ENCODE results near the gene PTCD2. TPM values are rescaled to one million over a fixed set of nuclear protein-coding genes. Genes with fewer than 3 reads are reported as not detected.
A peak's percentile ranks its signal among the peaks of the same experiment; 100 is the strongest.

The PTCD2 gene
- total and polyA plus RNA-seq, 4 donors = 2.6 to 9.3 (median 4.2) TPM

- H3K27ac ChIP-seq (ENCODE audit: low read depth in 1 of 2, low read length in 2 of 2) = no peak overlapping the region
- peaks cover 2 to 12% of the 10 kb centered on the region in 2 donors for H3K4me1 ChIP-seq (ENCODE audit: control insufficient read depth in 1 of 2, insufficient read depth in 2 of 2, low read length in 2 of 2)
- H3K27me3 ChIP-seq (ENCODE audit: control insufficient read depth in 1 of 2, insufficient read depth in 2 of 2, low read length in 1 of 2) = no peaks in the 10 kb centered on the region
- WGBS, 2 donors = 20 to 31% methylated on average over 3 of the region's 3 CpGs
- no peaks in the 10 kb centered on the region for H3K36me3 ChIP-seq (ENCODE audit: control insufficient read depth in 1 of 2, insufficient read depth in 2 of 2, low read length in 1 of 2)
- intact Hi-C loops (cut with DNase I) = no loop called here
- no peak overlapping the region for H3K4me3 ChIP-seq (ENCODE audit: low read length in 2 of 2)
- ATAC-seq (ENCODE audit: low FRiP score) (no peak), DNase-seq (no peak)
- H3K9me3 ChIP-seq (ENCODE audit: control insufficient read depth, low read length) = no peaks in the 10 kb centered on the region
Measured at GRCh38 chr5:72387985-72388384, 67.8 kb downstream of the PTCD2 start.

- no peaks in the 10 kb centered on the region for H3K9me3 ChIP-seq (ENCODE audit: control insufficient read depth, low read length)
- WGBS, 2 donors = 54 to 62% methylated on average over 8 of the region's 8 CpGs
- DNase-seq = peak; percentile 52 to 81
- H3K4me1 ChIP-seq (ENCODE audit: control insufficient read depth in 1 of 2, insufficient read depth in 2 of 2, low read length in 2 of 2) = peaks cover 2 to 12% of the 10 kb centered on the region in 2 donors
- no peak overlapping the region for H3K4me3 ChIP-seq (ENCODE audit: low read length in 2 of 2)
- H3K27ac ChIP-seq (ENCODE audit: low read depth in 1 of 2, low read length in 2 of 2) = no peak overlapping the region
- H3K36me3 ChIP-seq (ENCODE audit: control insufficient read depth in 1 of 2, insufficient read depth in 2 of 2, low read length in 1 of 2) = no peaks in the 10 kb centered on the region
- no peaks in the 10 kb centered on the region for H3K27me3 ChIP-seq (ENCODE audit: control insufficient read depth in 1 of 2, insufficient read depth in 2 of 2, low read length in 1 of 2)
- intact Hi-C loops (cut with DNase I) = no loop called here
- no peak for ATAC-seq (ENCODE audit: low FRiP score)
Measured at GRCh38 chr5:72388646-72389045, 68.5 kb downstream of the PTCD2 start.

DNA sequence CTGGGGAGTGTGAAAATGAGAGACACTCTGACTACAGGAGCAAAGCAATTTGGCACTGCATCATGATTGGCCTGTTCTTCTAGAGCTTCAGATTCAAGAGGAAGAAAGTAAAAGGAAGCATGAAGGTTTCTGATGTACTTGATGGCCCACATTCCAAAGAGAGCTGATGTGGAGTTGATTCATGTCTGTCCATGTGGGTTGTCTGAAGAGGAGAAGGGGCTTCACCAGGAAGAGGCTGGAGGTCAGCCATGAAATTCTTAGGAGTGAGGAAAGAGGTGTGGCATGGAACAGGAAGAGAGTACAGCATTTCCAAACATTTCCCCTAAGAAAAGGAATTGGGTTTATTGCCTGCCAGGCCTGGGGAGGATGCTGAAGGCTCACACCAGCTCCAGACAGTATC, 70.7 kb downstream of the PTCD2 start:
- intact Hi-C loops (cut with DNase I) = no loop called here
- Histone ChIP-seq H3K4me1 (ENCODE audit: control insufficient read depth in 1 of 2, insufficient read depth in 2 of 2, low read length in 2 of 2) (peaks cover 2 to 9% of the 10 kb centered on the region in 2 donors), H3K27me3 (ENCODE audit: control insufficient read depth in 1 of 2, insufficient read depth in 2 of 2, low read length in 1 of 2) (no peaks in the 10 kb centered on the region), H3K4me3 (ENCODE audit: low read length in 2 of 2) (no peak overlapping the region), H3K9me3 (ENCODE audit: control insufficient read depth, low read length) (no peaks in the 10 kb centered on the region), H3K36me3 (ENCODE audit: control insufficient read depth in 1 of 2, insufficient read depth in 2 of 2, low read length in 1 of 2) (no peaks in the 10 kb centered on the region), H3K27ac (ENCODE audit: low read depth in 1 of 2, low read length in 2 of 2) (no peak overlapping the region)
- DNase-seq (no peak), ATAC-seq (ENCODE audit: low FRiP score) (no peak)

- Histone ChIP-seq H3K36me3 (ENCODE audit: control insufficient read depth in 1 of 2, insufficient read depth in 2 of 2, low read length in 1 of 2) (no peaks in the 10 kb centered on the region), H3K9me3 (ENCODE audit: control insufficient read depth, low read length) (no peaks in the 10 kb centered on the region), H3K27ac (ENCODE audit: low read depth in 1 of 2, low read length in 2 of 2) (peak overlapping the region; percentile 3 to 36), H3K4me1 (ENCODE audit: control insufficient read depth in 1 of 2, insufficient read depth in 2 of 2, low read length in 2 of 2) (peaks cover 2 to 9% of the 10 kb centered on the region in 2 donors), H3K4me3 (ENCODE audit: low read length in 2 of 2) (no peak overlapping the region), H3K27me3 (ENCODE audit: control insufficient read depth in 1 of 2, insufficient read depth in 2 of 2, low read length in 1 of 2) (no peaks in the 10 kb centered on the region)
- no peak for DNase-seq
- intact Hi-C loops (cut with DNase I) = no loop called here
- no peak for ATAC-seq (ENCODE audit: low FRiP score)
- WGBS, 2 donors = 5 to 8% methylated on average over 1 of the region's 1 CpG
Measured at GRCh38 chr5:72392326-72392733, 72.2 kb downstream of the PTCD2 start.

- no peaks in the 10 kb centered on the region for H3K27me3 ChIP-seq (ENCODE audit: control insufficient read depth in 1 of 2, insufficient read depth in 2 of 2, low read length in 1 of 2)
- ATAC-seq (ENCODE audit: low FRiP score) (no peak), DNase-seq (no peak)
- H3K9me3 ChIP-seq (ENCODE audit: control insufficient read depth, low read length) = no peaks in the 10 kb centered on the region
- no peaks in the 10 kb centered on the region for H3K36me3 ChIP-seq (ENCODE audit: control insufficient read depth in 1 of 2, insufficient read depth in 2 of 2, low read length in 1 of 2)
- no peak overlapping the region for H3K4me3 ChIP-seq (ENCODE audit: low read length in 2 of 2)
- intact Hi-C loops (cut with DNase I) = no loop called here
- H3K27ac ChIP-seq (ENCODE audit: low read depth in 1 of 2, low read length in 2 of 2) = no peak overlapping the region
- peaks cover 4 to 9% of the 10 kb centered on the region in 2 donors for H3K4me1 ChIP-seq (ENCODE audit: control insufficient read depth in 1 of 2, insufficient read depth in 2 of 2, low read length in 2 of 2)
Measured at GRCh38 chr5:72393052-72393451, 72.9 kb downstream of the PTCD2 start.

DNA sequence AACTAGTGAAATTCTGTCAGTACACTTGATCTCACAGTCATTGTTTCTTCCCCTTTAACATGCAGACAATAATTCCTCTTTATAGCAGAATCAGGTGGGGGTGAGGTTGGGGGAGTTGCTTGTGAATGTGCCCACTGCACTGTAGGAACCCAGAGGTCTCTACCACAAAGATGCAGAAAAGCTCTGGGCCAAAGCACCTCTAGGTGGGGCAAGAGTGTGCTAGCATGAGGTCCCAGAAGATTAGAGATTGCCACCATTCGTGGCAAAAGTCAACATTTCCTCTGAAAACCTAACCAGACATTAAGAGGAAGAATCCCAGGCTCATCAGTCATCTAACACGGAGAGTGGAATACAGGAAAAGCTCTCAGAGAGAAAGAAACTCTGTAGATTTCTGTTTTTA, 74.5 kb downstream of the PTCD2 start:
- no peaks in the 10 kb centered on the region for H3K9me3 ChIP-seq (ENCODE audit: control insufficient read depth, low read length)
- intact Hi-C loops (cut with DNase I) = no loop called here
- ATAC-seq (ENCODE audit: low FRiP score) (no peak), DNase-seq (no peak)
- WGBS, 2 donors = 46 to 49% methylated on average over 2 of the region's 2 CpGs
- no peaks in the 10 kb centered on the region for H3K36me3 ChIP-seq (ENCODE audit: control insufficient read depth in 1 of 2, insufficient read depth in 2 of 2, low read length in 1 of 2)
- peaks cover 4 to 9% of the 10 kb centered on the region in 2 donors for H3K4me1 ChIP-seq (ENCODE audit: control insufficient read depth in 1 of 2, insufficient read depth in 2 of 2, low read length in 2 of 2)
- no peak overlapping the region for H3K27ac ChIP-seq (ENCODE audit: low read depth in 1 of 2, low read length in 2 of 2)
- H3K27me3 ChIP-seq (ENCODE audit: control insufficient read depth in 1 of 2, insufficient read depth in 2 of 2, low read length in 1 of 2) = no peaks in the 10 kb centered on the region
- no peak overlapping the region for H3K4me3 ChIP-seq (ENCODE audit: low read length in 2 of 2)

DNA sequence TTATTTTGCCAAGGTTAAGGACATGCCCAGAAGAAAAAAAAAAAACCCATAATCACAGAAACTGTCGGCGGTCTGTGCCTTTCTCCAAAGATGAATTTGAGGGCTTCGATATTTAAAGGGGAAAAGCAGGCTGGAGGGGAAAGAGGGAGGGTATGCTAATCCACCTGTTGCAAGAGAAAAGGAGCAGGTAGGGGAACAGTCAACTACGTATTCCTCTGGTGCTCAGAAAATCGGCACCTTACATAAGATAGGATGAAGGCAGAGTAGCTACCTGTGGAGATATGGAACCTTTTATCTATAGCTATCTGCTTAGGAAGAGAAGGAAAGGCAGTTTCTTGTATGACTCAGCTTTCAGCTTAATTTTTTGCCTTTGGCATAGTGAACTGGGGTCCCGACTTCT, 77.7 kb downstream of the PTCD2 start:
- Histone ChIP-seq H3K27ac (ENCODE audit: low read depth in 1 of 2, low read length in 2 of 2) (no peak overlapping the region), H3K4me3 (ENCODE audit: low read length in 2 of 2) (no peak overlapping the region), H3K36me3 (ENCODE audit: control insufficient read depth in 1 of 2, insufficient read depth in 2 of 2, low read length in 1 of 2) (no peaks in the 10 kb centered on the region), H3K9me3 (ENCODE audit: control insufficient read depth, low read length) (peaks cover 1% of the 10 kb centered on the region), H3K4me1 (ENCODE audit: control insufficient read depth in 1 of 2, insufficient read depth in 2 of 2, low read length in 2 of 2) (peaks cover 0 to 6% of the 10 kb centered on the region in 2 donors), H3K27me3 (ENCODE audit: control insufficient read depth in 1 of 2, insufficient read depth in 2 of 2, low read length in 1 of 2) (no peaks in the 10 kb centered on the region)
- 62 to 71% methylated on average over 6 of the region's 6 CpGs for WGBS, 2 donors
- DNase-seq (no peak), ATAC-seq (ENCODE audit: low FRiP score) (no peak)
- intact Hi-C loops (cut with DNase I) = no loop called here

DNA sequence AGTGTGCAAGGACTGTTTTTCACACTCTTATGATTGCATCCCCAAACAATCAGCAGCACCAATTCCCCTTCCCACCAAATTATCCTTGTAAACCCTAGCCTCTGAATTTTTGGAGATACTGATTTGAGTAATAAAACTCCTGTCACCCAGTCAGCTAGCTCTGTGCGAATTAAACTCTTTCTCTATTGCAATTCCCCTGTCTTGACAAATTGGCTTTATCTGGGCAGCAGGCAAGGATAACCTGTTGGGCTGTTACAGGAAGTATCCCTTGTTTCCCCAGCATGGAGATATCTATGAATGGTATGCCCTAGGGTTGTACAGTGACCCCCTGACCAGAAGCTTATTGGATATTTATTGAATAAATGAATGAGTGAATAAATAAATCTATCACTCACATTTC, 80.8 kb downstream of the PTCD2 start:
- intact Hi-C loops (cut with DNase I) = loop anchor here (5.0 kb wide), 2 partner anchors 36 to 51 kb away; no protein-coding TSS in a partner anchor
- H3K27me3 ChIP-seq (ENCODE audit: control insufficient read depth in 1 of 2, insufficient read depth in 2 of 2, low read length in 1 of 2) = no peaks in the 10 kb centered on the region
- WGBS, 2 donors = 52 to 100% methylated on average over 1 of the region's 1 CpG
- no peak overlapping the region for H3K4me3 ChIP-seq (ENCODE audit: low read length in 2 of 2)
- no peaks in the 10 kb centered on the region for H3K36me3 ChIP-seq (ENCODE audit: control insufficient read depth in 1 of 2, insufficient read depth in 2 of 2, low read length in 1 of 2)
- H3K4me1 ChIP-seq (ENCODE audit: control insufficient read depth in 1 of 2, insufficient read depth in 2 of 2, low read length in 2 of 2) = peaks cover 0 to 8% of the 10 kb centered on the region in 2 donors
- no peak for ATAC-seq (ENCODE audit: low FRiP score)
- no peak for DNase-seq
- peaks cover 3% of the 10 kb centered on the region for H3K9me3 ChIP-seq (ENCODE audit: control insufficient read depth, low read length)
- peak overlapping the region in 1 of 2 donors; percentile 23 for H3K27ac ChIP-seq (ENCODE audit: low read depth in 1 of 2, low read length in 2 of 2)

- no peaks in the 10 kb centered on the region for H3K27me3 ChIP-seq (ENCODE audit: control insufficient read depth in 1 of 2, insufficient read depth in 2 of 2, low read length in 1 of 2)
- ATAC-seq (ENCODE audit: low FRiP score) (peak; percentile 63), DNase-seq (no peak)
- intact Hi-C loops (cut with DNase I) = loop anchor here (2.0 to 5.0 kb wide), 3 partner anchors 35 to 50 kb away; no protein-coding TSS in a partner anchor
- peak overlapping the region; percentile 9 to 96 for H3K27ac ChIP-seq (ENCODE audit: low read depth in 1 of 2, low read length in 2 of 2)
- no peaks in the 10 kb centered on the region for H3K36me3 ChIP-seq (ENCODE audit: control insufficient read depth in 1 of 2, insufficient read depth in 2 of 2, low read length in 1 of 2)
- H3K9me3 ChIP-seq (ENCODE audit: control insufficient read depth, low read length) = peaks cover 3% of the 10 kb centered on the region
- WGBS, 2 donors = 5 to 8% methylated on average over 2 of the region's 2 CpGs
- H3K4me3 ChIP-seq (ENCODE audit: low read length in 2 of 2) = no peak overlapping the region
- peaks cover 0 to 8% of the 10 kb centered on the region in 2 donors for H3K4me1 ChIP-seq (ENCODE audit: control insufficient read depth in 1 of 2, insufficient read depth in 2 of 2, low read length in 2 of 2)
Measured at GRCh38 chr5:72402381-72402890, 82.3 kb downstream of the PTCD2 start.

All from aorta (tissue), 5 donors.